HUDEP-2 (cell line): ENCODE data around the gene RBMS1.

Experiments used
- DNase-seq, 76 experiments: peaks; one replicate each; lab custom pipeline; 2025; ENCODE audit not compliant: unreplicated experiment in 76 of 76; lab: John Stamatoyannopoulos, UW

RBMS1 gene

GRCh38 chr2:160241251-160242137, 252.1 kb downstream of the RBMS1 start:
- DNase-seq: no peak

- no peak for DNase-seq
Observed at GRCh38 chr2:160239436-160239835, 254.2 kb downstream of the RBMS1 start.

- DNase-seq: no peak
Observed at GRCh38 chr2:160238392-160238791, 255.2 kb downstream of the RBMS1 start.

- DNase-seq: no peak
Observed at GRCh38 chr2:160232905-160233475, 260.6 kb downstream of the RBMS1 start.

- no peak for DNase-seq
Observed at GRCh38 chr2:160229591-160229990, 264.0 kb downstream of the RBMS1 start.

GRCh38 chr2:160228141-160228917, 265.3 kb downstream of the RBMS1 start:
- no peak for DNase-seq

- DNase-seq: no peak
Observed at GRCh38 chr2:160227293-160227915, 266.2 kb downstream of the RBMS1 start.

GRCh38 chr2:160226367-160226766, 267.2 kb downstream of the RBMS1 start:
- DNase-seq: no peak

GRCh38 chr2:160225722-160226121, 267.9 kb downstream of the RBMS1 start:
- no peak for DNase-seq

GRCh38 chr2:160224507-160224906, 269.1 kb downstream of the RBMS1 start:
- no peak for DNase-seq

GRCh38 chr2:160224060-160224459, 269.5 kb downstream of the RBMS1 start:
- DNase-seq: no peak

GRCh38 chr2:160223560-160223959, 270.0 kb downstream of the RBMS1 start:
- no peak for DNase-seq

GRCh38 chr2:160222546-160223283, 270.9 kb downstream of the RBMS1 start:
- no peak for DNase-seq
